SKM-1 (cell line): Measurements from ENCODE around the gene KCNRG.
A peak's percentile ranks its signal among the peaks of the same experiment; 100 is the strongest.
"Not testable (repeated sequence)": the region's sequence is repeated elsewhere in the genome, so short reads cannot be mapped to it uniquely, and the experiment has no call there.

Experiments
- DNase-seq: peaks from one replicate; lab custom pipeline; 2025; ENCODE audit not compliant: unreplicated experiment; lab: John Stamatoyannopoulos, UW

KCNRG gene

GRCh38 chr13:50015258-50015657 is at the start of gene KCNRG:
TSS of gene KCNRG (plus strand) at chr13:50015444. CDS start at chr13:50015494, 50 bp downstream.
- DNase-seq = no peak

DNA sequence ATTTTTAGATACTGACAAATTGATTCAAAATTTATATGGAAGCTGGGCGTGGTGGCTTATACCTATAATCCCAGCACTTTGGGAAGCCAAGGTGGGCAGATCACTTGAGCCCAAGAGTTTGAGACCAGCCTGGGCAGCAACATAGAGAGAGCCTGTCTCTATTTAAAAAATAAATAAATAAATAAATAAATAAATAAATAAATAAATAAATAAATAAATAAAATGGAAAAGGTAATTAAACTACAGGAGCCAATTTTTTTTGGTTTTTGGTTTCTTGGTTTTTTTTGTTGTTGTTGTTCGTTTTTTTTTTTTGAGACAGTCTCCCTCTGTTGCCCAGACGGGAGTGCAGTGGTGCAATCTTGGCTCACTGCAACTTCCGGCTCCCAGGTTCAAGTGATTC is 47.8 kb upstream of the KCNRG start:
- DNase-seq = no peak

DNA sequence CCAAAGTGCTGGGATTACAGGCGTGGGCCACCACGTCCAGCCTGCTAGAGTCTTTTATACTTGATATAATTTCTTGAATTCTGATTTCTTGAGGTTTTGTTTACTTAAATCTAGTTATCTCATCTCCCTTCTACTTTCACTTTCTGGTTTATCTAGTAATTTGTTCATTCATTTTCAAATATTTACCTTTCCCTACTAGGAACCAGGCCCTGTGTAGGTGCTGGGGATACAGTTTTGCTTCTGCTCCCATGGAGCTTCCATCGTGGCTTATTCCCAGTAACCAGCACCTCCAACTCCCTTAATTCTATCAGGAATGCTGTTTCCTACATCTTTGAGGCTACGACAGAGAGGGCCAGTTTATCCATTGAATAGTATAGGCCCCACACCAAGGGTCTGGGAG is 42.5 kb upstream of the KCNRG start:
- DNase-seq = no peak

DNA sequence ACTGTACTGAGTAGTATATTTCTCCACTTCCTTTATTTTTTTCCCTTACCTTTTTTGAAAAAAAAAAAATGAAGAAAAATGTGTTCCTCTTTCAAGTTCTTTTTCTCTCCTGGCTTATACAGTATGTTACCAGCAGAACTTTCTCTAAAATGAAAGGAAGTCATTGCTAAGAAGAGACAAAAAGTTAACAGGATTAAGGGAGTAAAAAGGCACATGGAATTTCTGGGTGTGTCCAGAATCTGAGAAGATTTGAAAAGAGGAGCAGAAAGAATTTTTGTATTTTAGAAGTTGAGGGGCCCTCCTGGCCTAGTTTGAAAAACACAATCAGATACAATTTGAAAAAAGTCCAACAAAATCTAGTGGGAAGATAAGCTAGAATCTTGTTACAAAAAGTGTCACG is 39.4 kb upstream of the KCNRG start:
- DNase-seq = no peak

GRCh38 chr13:49976314-49977258 is 38.7 kb upstream of the KCNRG start:
- peak; percentile 58 for DNase-seq

DNA sequence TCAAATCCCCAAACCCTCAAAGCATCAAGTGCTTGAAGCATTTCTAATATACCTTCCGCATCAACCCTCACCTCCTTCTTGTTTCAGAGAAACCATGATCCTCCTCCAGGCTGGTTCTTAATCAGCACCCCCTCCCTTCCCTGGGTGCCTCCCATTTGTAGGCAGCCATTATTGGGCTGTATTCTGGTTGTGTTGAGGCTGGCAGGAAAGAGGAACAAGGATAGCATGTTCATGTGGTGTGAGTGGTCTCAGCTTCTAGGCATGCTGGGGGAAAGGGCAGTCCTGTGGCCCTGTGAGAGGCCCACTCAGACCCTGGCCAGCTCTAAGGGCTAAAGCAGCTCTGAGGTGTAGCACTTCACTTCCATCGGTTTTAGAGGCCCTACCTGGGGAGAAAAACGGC is 37.3 kb upstream of the KCNRG start:
- DNase-seq = no peak

- no peak for DNase-seq
These were observed 35.0 kb upstream of the KCNRG start for GRCh38 chr13:49980266-49980665.

DNA sequence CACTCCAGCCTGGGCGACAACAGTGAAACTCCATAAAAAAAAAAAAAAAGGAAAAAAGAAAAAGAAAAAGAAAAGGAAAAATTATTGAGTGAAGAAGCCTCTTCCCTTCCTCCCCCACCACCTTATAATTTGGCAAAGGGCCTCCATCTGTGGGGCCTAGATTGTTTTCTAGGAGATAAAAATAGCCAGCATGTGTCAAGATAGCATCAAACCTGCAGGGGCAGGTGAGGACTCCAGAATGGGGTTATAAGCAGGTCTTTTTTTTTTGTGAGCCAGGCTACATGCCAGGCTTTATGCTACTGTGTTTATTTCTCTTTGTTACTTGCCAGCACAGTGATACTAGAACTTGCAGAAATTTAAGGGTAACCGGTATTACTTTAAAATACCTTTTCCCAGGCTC is 30.1 kb upstream of the KCNRG start:
- no peak for DNase-seq

GRCh38 chr13:49986471-49986870 is 28.8 kb upstream of the KCNRG start:
- DNase-seq = no peak

- not testable (repeated sequence) for DNase-seq
These were observed 24.6 kb upstream of the KCNRG start for GRCh38 chr13:49990612-49991011.

- DNase-seq = no peak
These were observed 22.1 kb upstream of the KCNRG start for GRCh38 chr13:49993111-49993510.

GRCh38 chr13:49993666-49994065 is 21.6 kb upstream of the KCNRG start:
- no peak for DNase-seq

- DNase-seq = peak; percentile 33
These were observed 19.6 kb upstream of the KCNRG start for GRCh38 chr13:49995625-49996101.

- peak; percentile 90 for DNase-seq
These were observed 18.9 kb upstream of the KCNRG start for GRCh38 chr13:49996161-49996915.

DNA sequence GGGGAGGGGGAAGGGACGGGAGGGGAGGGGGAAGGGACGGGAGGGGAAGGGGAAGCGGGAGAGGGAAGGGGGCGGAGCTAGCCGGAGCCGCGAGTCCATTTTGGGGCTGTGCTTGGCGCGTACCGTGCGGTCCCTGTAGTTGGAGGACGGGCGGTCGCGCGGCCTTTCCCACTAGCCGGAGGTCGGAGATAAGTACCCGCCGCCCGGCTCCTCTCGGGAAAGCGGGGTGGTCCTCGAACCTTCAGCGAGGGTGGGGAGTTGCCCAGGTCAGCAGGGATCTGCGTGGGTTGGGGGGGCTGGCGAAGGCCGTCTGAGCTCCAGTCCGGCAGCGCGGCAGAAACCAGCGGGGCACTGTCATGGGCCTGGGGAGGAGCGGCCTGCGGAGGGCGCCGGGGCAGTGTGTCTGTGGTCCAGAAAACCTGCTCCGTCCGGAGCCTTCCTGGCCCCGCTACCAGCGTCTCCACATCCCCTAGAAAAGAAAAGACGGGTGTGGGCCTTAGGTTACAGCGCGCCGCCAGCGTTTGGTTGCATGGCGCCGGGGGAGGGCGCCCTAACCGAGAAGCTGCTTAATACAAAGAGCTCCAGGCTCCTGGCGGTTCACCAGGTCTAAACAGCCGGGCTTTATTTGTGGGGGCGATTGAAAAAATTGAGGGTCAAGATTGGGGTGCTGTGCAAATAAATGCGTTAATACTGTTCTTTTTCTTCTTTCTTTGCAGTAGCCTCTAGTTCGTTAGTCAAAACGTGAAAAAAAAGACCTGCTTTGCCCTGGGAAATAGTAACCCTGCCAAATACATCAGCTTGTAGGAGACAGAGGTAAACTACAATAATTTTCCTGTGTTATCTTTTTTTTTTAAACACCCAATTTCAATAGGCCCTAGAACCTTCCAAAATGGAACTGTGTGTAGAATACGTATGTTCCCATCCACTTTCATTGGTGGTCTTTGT is 18.0 kb upstream of the KCNRG start, which contains the start of gene TRIM13:
Gene TRIM13 (plus strand): TSS at position 92 of the 945 bp plus-strand sequence. CDS start 14,899 bp downstream, outside the sequence.
- DNase-seq = peak; percentile 90

GRCh38 chr13:49997955-49998354 is 17.3 kb upstream of the KCNRG start:
- no peak for DNase-seq

DNA sequence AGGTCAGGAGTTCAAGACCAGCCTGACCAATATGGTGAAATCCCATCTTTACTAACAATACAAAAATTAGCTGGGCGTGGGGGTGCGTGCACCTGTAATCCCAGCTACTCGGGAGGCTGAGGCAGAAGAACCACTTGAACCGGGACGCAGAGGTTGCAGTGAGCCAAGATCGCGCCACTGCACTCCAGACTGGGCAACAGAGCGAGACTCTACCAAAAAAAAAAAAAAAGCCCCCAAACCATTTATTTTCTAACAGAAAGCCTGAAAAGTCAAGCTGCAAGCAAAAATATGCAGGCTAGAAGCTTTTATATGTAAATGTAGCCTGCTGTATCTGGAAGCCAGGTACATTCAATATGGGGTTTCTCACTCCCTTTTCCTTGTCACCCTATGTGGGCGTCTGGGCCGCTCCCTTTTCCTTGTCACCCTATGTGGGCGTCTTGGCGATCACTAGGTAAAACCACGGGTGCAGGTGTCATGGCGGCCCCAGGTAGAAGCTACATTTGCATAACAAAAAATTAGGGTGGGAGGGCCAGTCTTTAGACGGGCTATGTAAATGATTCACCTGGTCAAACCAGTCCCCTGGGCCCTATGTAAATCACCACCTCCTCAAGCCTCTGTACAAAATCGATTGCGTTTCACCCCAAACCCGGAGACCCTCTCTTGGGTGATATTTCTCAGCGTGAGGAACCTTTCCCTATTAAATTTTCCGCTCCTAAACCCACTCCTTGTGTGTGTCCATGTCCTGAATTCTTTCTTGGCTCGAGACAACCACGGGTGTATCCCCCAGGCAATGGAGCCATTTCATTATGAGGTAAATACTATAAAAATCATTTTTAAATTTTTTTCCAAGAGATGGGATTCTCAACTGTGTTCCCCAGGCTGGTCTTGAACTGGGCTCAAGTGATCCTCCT is 16.3 kb upstream of the KCNRG start:
- DNase-seq = no peak

DNA sequence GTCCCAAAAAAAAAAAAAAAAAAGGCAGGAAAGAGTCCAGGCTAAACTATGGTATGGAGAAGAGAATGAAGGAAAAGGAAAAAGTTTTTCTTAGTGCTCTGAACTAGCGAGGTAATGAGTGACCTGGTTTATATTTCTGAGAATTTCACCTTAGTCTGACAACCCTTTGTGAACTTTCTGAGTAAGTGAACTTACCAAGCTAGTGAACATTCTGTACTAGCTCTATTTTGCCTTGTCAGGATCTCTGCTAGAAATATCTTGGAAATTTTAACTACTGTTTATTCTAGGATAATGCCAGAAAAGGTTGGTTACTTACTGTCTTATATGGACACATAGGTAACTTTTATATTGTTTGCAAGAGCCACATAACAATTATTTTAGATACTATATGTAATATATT is 14.0 kb upstream of the KCNRG start:
- DNase-seq = no peak

GRCh38 chr13:50006426-50007135 is 8.7 kb upstream of the KCNRG start:
- no peak for DNase-seq
